ENCODE measurements around the gene TRIM38. TPM values are rescaled to one million over a fixed set of nuclear protein-coding genes. Genes with fewer than 3 reads are reported as not detected.

Gene TRIM38
- total RNA-seq, 4 donors from 2014 or later = 9.4 to 14.4 (median 9.9) TPM

- in situ Hi-C loops (cut with MboI; ENCODE audit: low pct_ligation_motif_present in 1 of 4, low pct_unique_long_range_greater_than_20kb in 1 of 4, low sequenced_read_pairs in 3 of 4) = loop anchor here in 3 of 4 donors (25.0 kb wide), 2 partner anchors 1106 to 1781 kb away; a partner anchor contains a TSS
- peak; percentile 85 for DNase-seq
- H3K27ac ChIP-seq = peak overlapping the region; percentile 88 to 96 (median 94)
- peaks cover 0 to 28% (median 27%) of the 10 kb centered on the region in 4 donors for H3K4me1 ChIP-seq
- H3K27me3 ChIP-seq = no peaks in the 10 kb centered on the region
- peak overlapping the region; percentile 6 to 56 (median 50) for H3K4me3 ChIP-seq
- WGBS, 2 donors (ENCODE audit: low coverage in 1 of 2) = 0 to 1% methylated on average over 4 to 38 of the region's 44 CpGs
- peak in 2 of 3 donors; percentile 61 to 85 for TF ChIP-seq POLR2AphosphoS5 (IDR thresholded peaks at IDR 0.05)
- TF ChIP-seq, protein P1, sequence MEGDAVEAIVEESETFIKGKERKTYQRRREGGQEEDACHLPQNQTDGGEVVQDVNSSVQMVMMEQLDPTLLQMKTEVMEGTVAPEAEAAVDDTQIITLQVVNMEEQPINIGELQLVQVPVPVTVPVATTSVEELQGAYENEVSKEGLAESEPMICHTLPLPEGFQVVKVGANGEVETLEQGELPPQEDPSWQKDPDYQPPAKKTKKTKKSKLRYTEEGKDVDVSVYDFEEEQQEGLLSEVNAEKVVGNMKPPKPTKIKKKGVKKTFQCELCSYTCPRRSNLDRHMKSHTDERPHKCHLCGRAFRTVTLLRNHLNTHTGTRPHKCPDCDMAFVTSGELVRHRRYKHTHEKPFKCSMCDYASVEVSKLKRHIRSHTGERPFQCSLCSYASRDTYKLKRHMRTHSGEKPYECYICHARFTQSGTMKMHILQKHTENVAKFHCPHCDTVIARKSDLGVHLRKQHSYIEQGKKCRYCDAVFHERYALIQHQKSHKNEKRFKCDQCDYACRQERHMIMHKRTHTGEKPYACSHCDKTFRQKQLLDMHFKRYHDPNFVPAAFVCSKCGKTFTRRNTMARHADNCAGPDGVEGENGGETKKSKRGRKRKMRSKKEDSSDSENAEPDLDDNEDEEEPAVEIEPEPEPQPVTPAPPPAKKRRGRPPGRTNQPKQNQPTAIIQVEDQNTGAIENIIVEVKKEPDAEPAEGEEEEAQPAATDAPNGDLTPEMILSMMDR (IDR thresholded peaks at IDR 0.05) = peak in 1 of 5 experiments; percentile 22
- TF ChIP-seq EP300 (IDR thresholded peaks at IDR 0.05; ENCODE audit: low read depth) = no peak
- peak; percentile 71 for TF ChIP-seq POLR2A (IDR thresholded peaks at IDR 0.05)
- intact Hi-C loops (cut with DNase I; ENCODE audit: low total_unique reads) = loop anchor here (10.0 kb wide), 1 partner anchor 163 kb away; a partner anchor contains a TSS
- no peaks in the 10 kb centered on the region for H3K9me3 ChIP-seq
- H3K36me3 ChIP-seq = no peaks in the 10 kb centered on the region
Observed at GRCh38 chr6:26031595-26032339, 69.2 kb downstream of the TRIM38 start.

- Histone ChIP-seq H3K27me3 (no peaks in the 10 kb centered on the region), H3K4me1 (peaks cover 0 to 26% (median 25%) of the 10 kb centered on the region in 4 donors), H3K4me3 (peak overlapping the region; percentile 25 to 56 (median 50)), H3K9me3 (no peaks in the 10 kb centered on the region), H3K36me3 (no peaks in the 10 kb centered on the region), H3K27ac (peak overlapping the region; percentile 88 to 96 (median 94))
- in situ Hi-C loops (cut with MboI; ENCODE audit: low pct_ligation_motif_present in 1 of 4, low pct_unique_long_range_greater_than_20kb in 1 of 4, low sequenced_read_pairs in 3 of 4) (loop anchor here in 3 of 4 donors (25.0 kb wide), 2 partner anchors 1105 to 1780 kb away; a partner anchor contains a TSS), intact Hi-C loops (cut with DNase I; ENCODE audit: low total_unique reads) (loop anchor here (10.0 kb wide), 1 partner anchor 162 kb away; a partner anchor contains a TSS)
- 1% methylated on average over 14 to 19 of the region's 19 CpGs for WGBS, 2 donors (ENCODE audit: low coverage in 1 of 2)
- TF ChIP-seq POLR2AphosphoS5 (IDR thresholded peaks at IDR 0.05) = no peak
- TF ChIP-seq POLR2A (IDR thresholded peaks at IDR 0.05) = no peak
- TF ChIP-seq EP300 (IDR thresholded peaks at IDR 0.05; ENCODE audit: low read depth) = no peak
- TF ChIP-seq, protein P1 (IDR thresholded peaks at IDR 0.05) = peak in 1 of 5 experiments; percentile 32
- DNase-seq = peak; percentile 42
Observed at GRCh38 chr6:26032340-26033084, 69.9 kb downstream of the TRIM38 start.

GRCh38 chr6:26033085-26033940 is 70.7 kb downstream of the TRIM38 start:
- peak; percentile 62 for DNase-seq
- intact Hi-C loops (cut with DNase I; ENCODE audit: low total_unique reads) (loop anchor here (10.0 kb wide), 1 partner anchor 161 kb away; a partner anchor contains a TSS), in situ Hi-C loops (cut with MboI; ENCODE audit: low pct_ligation_motif_present in 1 of 4, low pct_unique_long_range_greater_than_20kb in 1 of 4, low sequenced_read_pairs in 3 of 4) (loop anchor here in 3 of 4 donors (25.0 kb wide), 2 partner anchors 1104 to 1779 kb away; a partner anchor contains a TSS)
- Histone ChIP-seq H3K4me3 (peak overlapping the region; percentile 25 to 56 (median 50)), H3K4me1 (peaks cover 0 to 21% (median 21%) of the 10 kb centered on the region in 4 donors), H3K36me3 (no peaks in the 10 kb centered on the region), H3K9me3 (no peaks in the 10 kb centered on the region), H3K27me3 (no peaks in the 10 kb centered on the region), H3K27ac (peak overlapping the region; percentile 88 to 96 (median 94))
- WGBS, 2 donors (ENCODE audit: low coverage in 1 of 2) = 0 to 1% methylated on average over 9 to 46 of the region's 47 CpGs
- peak; percentile 98 for TF ChIP-seq POLR2A (IDR thresholded peaks at IDR 0.05)
- peak; percentile 83 to 100 (median 99) for TF ChIP-seq POLR2AphosphoS5 (IDR thresholded peaks at IDR 0.05)
- TF ChIP-seq, protein P1 (IDR thresholded peaks at IDR 0.05) = no peak
- no peak for TF ChIP-seq EP300 (IDR thresholded peaks at IDR 0.05; ENCODE audit: low read depth)

Measured in transverse colon (tissue), 4 donors.